ENCODE results near the gene MCF2L. TPM values are rescaled to one million over a fixed set of nuclear protein-coding genes. Genes with fewer than 3 reads are reported as not detected.

The MCF2L gene
- total RNA-seq, 8 experiments from 2014 or later, result 1.2 to 33.9 (median 24.7) TPM

DNA sequence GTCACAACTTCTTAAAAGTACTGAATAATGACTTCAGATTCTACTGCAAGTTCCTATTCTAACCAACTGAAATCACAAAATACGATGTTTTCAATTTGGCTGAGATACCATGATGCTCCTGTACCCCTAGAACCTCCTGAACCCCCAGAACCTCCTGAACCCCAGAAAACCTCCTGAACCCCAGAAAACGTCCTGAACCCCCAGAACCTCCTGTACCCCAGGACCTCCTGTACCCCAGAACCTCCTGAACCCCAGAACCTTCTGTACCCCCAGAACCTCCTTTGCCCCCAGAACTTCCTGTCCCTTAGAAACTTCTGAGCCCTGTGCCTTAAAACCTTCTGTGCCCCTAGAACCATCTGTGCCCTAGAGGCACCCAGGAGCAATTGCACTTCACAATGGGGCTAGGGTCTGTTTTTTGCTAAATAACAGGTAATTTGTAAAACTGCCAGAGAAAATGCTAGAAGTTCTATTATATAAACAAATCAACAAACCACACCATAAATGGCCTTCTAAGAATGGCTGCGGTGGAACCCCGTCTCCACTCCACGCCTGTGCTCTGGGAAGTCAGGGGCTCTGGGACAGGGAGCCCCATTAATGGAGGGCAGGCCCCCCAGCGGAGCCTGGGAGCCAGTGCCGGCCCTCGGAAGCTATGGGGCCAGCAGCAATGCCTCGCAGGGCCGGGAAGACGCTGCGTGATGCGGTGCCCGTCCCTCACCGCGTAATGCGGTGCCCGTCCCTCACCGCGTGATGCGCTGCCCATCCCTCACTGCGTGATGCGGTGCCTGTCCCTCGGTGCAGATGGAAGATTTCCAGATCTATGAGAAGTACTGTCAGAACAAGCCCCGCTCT is 115.3 kb downstream of the MCF2L start:
- no peak overlapping the region for H3K27ac ChIP-seq
- in situ Hi-C loops (cut with MboI; ENCODE audit: low pct_unique_long_range_greater_than_20kb in 2 of 9, low sequenced_read_pairs in 9 of 9, unreplicated experiment in 9 of 9), result no loop called here
- WGBS, 10 experiments, result 65 to 100% (median 85%) methylated on average over 1 to 17 of the region's 25 CpGs; no CpG with 5 or more reads in 4 of the 10 experiments
- peaks cover 2 to 9% of the 10 kb centered on the region in 2 donors for H3K4me1 ChIP-seq (replicated peaks in 1 of 2)
- no peak overlapping the region for H3K4me3 ChIP-seq
- no peak for ATAC-seq (replicated peaks in 6 of 8)

DNA sequence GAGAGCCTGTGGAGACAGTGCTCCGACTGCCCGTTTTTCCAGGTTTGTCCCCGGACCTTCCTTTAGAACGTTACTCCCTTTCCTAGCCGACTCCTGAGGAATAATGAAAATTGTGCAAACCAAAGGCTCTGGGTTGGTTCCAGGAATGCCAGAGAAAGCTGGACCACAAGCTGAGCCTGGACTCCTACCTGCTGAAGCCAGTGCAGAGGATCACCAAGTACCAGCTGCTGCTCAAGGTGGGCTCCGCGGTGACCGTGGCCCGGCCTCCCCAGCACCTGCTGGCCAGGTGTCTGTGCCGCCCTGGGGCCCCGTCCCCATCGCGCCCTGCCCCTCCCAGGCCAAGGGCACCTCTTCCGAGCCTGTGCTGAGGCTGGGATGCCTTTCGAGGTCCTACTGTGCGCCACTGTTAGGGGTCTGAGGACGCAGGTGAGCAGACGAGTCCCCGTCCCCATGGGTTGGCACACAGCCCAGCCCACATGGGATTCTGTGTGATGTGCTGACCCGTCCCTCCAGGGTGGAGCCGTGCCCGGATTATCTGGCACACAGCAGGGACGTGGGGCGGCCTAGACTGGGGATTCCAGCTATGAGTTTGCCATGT is 116.0 kb downstream of the MCF2L start:
- in situ Hi-C loops (cut with MboI; ENCODE audit: low pct_unique_long_range_greater_than_20kb in 2 of 9, low sequenced_read_pairs in 9 of 9, unreplicated experiment in 9 of 9), result no loop called here
- Histone ChIP-seq H3K4me3 (no peak overlapping the region), H3K4me1 (replicated peaks in 1 of 2) (peaks cover 2 to 9% of the 10 kb centered on the region in 2 donors), H3K27ac (no peak overlapping the region)
- ATAC-seq (replicated peaks in 6 of 8), result no peak
- WGBS, 10 experiments, result 41 to 96% (median 75%) methylated on average over 3 to 5 of the region's 24 CpGs; no CpG with 5 or more reads in 6 of the 10 experiments

DNA sequence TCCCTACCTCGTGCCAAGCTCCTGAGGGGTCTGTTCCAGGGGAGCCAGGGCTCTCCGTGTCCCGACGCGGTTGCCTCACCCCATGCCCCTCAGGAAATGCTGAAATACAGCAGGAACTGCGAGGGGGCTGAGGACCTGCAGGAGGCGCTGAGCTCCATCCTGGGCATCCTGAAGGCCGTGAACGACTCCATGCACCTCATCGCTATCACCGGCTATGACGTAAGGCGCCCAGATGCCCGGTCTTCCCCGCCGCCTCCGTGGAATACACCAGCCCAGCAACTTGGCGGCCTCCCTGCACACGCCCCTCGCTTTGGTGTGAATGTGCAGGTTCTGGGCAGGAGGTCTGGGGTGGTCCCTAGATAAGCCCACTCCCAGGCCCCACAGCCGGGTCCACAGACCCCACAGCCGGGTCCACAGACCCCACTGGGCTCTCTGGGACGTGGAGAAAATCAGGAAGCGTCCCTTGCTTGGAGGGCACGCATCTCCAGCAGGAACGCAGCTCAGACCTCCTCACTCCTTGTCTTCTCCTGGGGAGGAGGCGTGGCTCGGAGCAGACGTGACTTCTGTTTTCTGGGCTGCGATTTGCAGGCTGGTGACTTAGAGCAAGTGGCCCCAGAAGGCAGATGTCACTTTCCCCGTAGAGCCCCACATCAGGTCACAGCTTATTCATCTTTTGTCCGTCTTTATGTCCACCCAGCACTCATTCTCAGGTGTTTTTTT is 117.2 kb downstream of the MCF2L start:
- Histone ChIP-seq H3K4me3 (no peak overlapping the region), H3K4me1 (replicated peaks in 1 of 2) (peaks cover 2 to 9% of the 10 kb centered on the region in 2 donors), H3K27ac (no peak overlapping the region)
- no peak for ATAC-seq (replicated peaks in 6 of 8)
- in situ Hi-C loops (cut with MboI; ENCODE audit: low pct_unique_long_range_greater_than_20kb in 2 of 9, low sequenced_read_pairs in 9 of 9, unreplicated experiment in 9 of 9), result no loop called here
- 20 to 95% (median 73%) methylated on average over 1 to 13 of the region's 32 CpGs; no CpG with 5 or more reads in 6 of the 10 experiments for WGBS, 10 experiments

DNA sequence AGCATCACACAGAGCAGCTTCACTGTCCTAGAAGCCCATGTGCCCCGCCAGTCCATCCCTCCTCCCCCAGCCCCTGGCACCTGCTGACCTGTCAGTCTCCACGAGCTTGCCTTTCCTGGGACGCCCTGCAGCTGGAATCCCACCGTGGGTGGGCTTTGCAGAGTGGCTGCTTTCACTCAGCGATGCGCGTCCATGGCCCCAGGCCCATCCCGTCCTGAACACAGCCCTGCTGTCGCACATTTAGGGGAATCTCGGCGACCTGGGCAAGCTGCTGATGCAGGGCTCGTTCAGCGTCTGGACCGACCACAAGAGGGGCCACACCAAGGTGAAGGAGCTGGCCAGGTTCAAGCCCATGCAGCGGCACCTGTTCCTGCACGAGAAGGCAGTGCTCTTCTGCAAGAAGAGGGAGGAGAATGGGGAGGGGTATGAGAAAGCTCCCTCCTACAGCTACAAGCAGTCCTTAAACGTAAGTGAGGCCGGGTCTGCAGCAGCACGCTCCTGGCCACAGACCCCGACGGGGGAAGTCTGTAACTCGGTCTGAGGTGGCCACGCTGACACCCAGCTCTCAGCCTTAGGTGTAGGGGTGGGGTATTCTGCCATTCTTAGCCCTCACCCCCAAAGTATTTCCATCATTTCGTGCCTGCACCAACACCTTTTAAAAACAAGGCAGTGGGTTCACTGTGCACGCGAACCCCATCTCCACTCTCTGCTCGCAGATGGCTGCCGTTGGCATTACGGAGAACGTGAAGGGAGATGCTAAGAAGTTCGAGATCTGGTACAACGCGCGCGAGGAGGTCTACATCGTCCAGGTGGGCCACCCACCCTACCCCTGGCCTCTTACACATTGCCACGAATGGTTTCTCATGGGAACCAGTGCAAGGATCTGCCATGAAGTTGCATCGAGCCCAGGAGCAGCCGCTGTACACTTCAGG is 118.2 kb downstream of the MCF2L start:
- in situ Hi-C loops (cut with MboI; ENCODE audit: low pct_unique_long_range_greater_than_20kb in 2 of 9, low sequenced_read_pairs in 9 of 9, unreplicated experiment in 9 of 9), result no loop called here
- ATAC-seq (replicated peaks in 6 of 8), result no peak
- H3K4me1 ChIP-seq (replicated peaks in 1 of 2), result peaks cover 2 to 9% of the 10 kb centered on the region in 2 donors
- H3K4me3 ChIP-seq, result no peak overlapping the region
- 52 to 100% (median 85%) methylated on average over 1 to 15 of the region's 39 CpGs; no CpG with 5 or more reads in 1 of the 10 experiments for WGBS, 10 experiments
- no peak overlapping the region for H3K27ac ChIP-seq

DNA sequence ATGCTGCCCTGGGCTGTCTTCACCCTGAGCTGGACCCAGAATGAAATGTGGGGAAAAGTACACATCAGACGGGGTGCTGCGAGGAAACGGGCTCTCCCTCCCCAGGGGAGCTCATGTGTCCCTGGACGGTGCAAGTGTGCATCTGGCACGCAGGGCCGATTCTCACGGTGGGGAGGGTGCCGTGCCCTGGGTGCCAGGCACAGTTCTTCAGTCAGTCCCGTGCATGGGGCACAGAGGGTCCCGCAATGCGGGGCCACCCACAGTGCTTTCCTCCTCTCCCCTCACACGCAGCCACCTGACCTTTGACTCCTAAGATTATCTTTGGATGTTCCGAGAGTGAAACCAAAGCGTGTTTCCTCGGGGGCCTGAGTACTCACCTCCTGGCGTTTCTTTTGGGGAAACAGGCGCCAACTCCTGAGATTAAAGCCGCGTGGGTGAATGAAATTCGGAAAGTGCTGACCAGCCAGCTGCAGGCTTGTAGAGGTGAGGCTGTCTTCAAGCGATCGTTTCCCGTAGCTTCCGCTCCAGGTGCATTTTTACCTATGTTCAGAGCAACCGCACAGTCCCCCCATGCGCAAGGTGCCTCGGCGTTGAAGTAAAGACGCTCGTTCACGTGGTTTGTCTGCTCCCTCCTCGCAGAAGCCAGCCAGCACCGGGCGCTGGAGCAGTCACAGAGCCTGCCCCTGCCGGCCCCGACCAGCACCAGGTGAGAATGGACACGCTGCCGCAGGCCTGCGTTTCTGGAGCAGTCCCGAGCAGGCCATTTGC is 119.1 kb downstream of the MCF2L start:
- H3K4me3 ChIP-seq, result no peak overlapping the region
- WGBS, 10 experiments, result 79 to 93% (median 86%) methylated on average over 3 to 24 of the region's 40 CpGs; no CpG with 5 or more reads in 4 of the 10 experiments
- in situ Hi-C loops (cut with MboI; ENCODE audit: low pct_unique_long_range_greater_than_20kb in 2 of 9, low sequenced_read_pairs in 9 of 9, unreplicated experiment in 9 of 9), result no loop called here
- peaks cover 2 to 9% of the 10 kb centered on the region in 2 donors for H3K4me1 ChIP-seq (replicated peaks in 1 of 2)
- H3K27ac ChIP-seq, result no peak overlapping the region
- no peak for ATAC-seq (replicated peaks in 6 of 8)

DNA sequence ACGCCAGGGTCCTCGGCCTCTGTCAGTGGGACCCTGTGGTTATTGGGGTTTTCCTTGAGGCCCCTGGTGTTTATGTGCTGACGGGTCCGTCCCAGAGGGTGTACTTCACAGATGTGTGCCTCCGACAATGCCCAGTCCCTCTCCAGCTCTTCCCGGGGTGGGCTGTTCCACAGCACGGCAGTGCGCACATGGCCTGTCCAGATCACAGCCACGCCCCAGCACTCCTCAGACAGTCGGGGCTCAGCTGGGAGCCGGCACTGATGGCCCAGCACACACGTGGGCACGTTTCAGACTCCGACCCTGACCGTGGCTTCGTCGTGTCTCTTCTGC is 119.6 kb downstream of the MCF2L start:
- H3K4me3 ChIP-seq, result no peak overlapping the region
- peaks cover 2 to 7% of the 10 kb centered on the region in 2 donors for H3K4me1 ChIP-seq (replicated peaks in 1 of 2)
- ATAC-seq (replicated peaks in 6 of 8), result no peak
- H3K27ac ChIP-seq, result no peak overlapping the region
- in situ Hi-C loops (cut with MboI; ENCODE audit: low pct_unique_long_range_greater_than_20kb in 2 of 9, low sequenced_read_pairs in 9 of 9, unreplicated experiment in 9 of 9), result no loop called here
- 40 to 100% (median 83%) methylated on average over 1 to 5 of the region's 17 CpGs; no CpG with 5 or more reads in 2 of the 10 experiments for WGBS, 10 experiments

DNA sequence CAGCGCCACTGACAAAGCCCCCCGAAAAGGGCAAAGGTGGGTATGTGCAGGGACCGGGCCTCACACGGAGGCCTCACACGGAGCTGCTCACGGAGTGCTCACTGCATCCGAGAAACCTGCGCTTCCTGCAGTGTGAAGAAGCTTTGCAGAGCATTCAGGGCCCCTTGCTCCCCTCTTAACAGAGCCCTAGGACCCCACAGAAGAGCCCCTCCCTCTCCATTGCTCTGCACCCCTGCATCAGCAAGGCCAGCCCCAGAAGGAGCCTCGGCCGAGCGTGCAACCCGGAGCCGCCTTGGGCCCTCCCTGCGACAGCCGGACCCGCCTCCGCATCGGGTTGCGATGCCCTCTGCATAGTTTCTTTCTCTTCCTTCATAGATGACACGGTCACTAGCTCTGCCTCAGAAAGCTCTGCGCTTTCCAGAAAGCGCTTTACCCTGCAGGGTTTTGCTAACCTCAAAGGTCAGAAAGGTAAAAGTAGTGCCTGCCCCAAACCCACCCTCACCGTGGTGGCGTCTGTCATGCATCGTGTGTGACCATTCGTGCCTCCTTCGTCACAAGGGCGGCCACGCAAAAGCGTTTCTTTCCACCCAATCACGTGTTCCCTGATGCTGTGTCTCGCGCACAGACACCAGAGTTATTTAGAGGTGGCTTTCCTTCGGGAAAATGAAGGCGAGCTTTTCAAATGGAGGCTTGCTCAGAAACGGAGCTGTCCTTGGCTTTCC is 120.8 kb downstream of the MCF2L start:
- no peak for ATAC-seq (replicated peaks in 6 of 8)
- in situ Hi-C loops (cut with MboI; ENCODE audit: low pct_unique_long_range_greater_than_20kb in 2 of 9, low sequenced_read_pairs in 9 of 9, unreplicated experiment in 9 of 9), result no loop called here
- no peaks in the 10 kb centered on the region for H3K4me1 ChIP-seq (replicated peaks in 1 of 2)
- 40 to 87% (median 68%) methylated on average over 1 to 11 of the region's 36 CpGs; no CpG with 5 or more reads in 2 of the 10 experiments for WGBS, 10 experiments
- H3K4me3 ChIP-seq, result no peak overlapping the region
- no peak overlapping the region for H3K27ac ChIP-seq

DNA sequence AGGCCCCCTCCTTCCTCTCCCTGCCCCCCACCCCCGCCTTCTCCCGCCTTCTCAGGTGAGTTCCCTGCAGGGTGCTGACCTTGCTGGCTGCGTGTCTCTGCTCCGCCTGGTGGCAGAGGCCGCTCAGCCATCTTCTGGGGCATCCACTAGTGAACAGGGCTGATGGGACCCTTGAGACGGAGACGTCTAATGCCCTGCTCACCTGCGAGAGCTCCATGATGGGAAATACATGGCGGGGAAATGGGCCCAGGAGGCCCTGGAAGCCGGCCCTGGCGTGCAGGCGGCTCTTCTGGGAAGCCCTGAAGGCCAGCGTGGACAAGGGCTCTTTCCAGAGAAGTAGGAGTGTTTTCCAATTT is 121.4 kb downstream of the MCF2L start:
- 100% methylated on average over 3 of the region's 13 CpGs; no CpG with 5 or more reads in 9 of the 10 experiments for WGBS, 10 experiments
- no peak for ATAC-seq (replicated peaks in 6 of 8)
- peaks cover 0 to 2% of the 10 kb centered on the region in 2 donors for H3K4me1 ChIP-seq (replicated peaks in 1 of 2)
- in situ Hi-C loops (cut with MboI; ENCODE audit: low pct_unique_long_range_greater_than_20kb in 2 of 9, low sequenced_read_pairs in 9 of 9, unreplicated experiment in 9 of 9), result no loop called here
- H3K27ac ChIP-seq, result no peak overlapping the region
- no peak overlapping the region for H3K4me3 ChIP-seq

DNA sequence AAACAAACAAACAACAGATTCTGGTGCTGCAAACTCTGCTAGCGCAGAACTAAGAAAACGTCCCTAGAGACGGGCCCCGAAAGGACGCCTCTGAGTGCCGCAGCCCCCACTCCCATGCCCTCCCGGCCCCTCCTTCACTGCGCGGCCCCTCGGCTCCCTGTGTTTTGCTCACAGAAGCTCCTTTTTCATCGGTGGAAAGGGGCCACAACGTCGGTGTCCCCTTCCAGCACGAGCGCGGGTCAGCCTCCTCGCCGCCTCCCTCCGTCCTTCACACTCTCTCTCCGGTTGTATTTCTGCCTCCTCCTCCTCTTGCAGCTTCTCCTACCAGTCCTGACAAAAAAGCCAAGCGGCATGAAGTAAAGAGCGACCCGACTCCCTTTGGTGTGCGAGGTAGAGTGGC is 121.8 kb downstream of the MCF2L start:
- no peak overlapping the region for H3K4me3 ChIP-seq
- in situ Hi-C loops (cut with MboI; ENCODE audit: low pct_unique_long_range_greater_than_20kb in 2 of 9, low sequenced_read_pairs in 9 of 9, unreplicated experiment in 9 of 9), result no loop called here
- WGBS, 10 experiments, result 40 to 92% (median 72%) methylated on average over 1 to 10 of the region's 24 CpGs; no CpG with 5 or more reads in 5 of the 10 experiments
- no peak for ATAC-seq (replicated peaks in 6 of 8)
- H3K27ac ChIP-seq, result no peak overlapping the region
- H3K4me1 ChIP-seq (replicated peaks in 1 of 2), result peaks cover 0 to 2% of the 10 kb centered on the region in 2 donors

DNA sequence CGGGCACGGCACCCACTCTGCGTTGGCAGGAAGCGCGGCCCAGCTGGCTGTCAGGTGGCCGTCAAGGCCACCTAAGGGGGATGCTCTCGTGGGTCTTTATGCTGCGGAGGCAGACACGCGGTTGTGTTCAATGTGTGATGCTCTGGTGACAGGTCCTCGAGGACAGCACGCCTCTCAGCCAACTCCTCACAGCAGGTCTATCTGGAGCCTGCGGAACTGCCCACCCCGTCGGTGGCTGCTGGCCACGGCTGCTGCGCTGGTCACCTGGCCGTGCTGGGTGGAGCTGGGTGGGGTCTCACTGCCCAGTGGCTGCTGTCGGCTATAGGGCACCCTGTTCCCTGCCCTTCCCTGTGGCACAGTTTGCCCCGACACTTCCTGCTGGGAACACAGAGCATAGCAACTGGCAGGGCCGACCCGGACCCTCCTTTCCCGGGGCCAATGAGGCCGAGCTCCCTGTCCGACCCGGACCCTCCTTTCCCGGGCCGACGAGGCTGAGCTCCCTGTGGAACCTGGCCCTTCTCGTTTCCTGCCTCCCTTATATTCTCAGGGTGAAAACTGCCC is 122.3 kb downstream of the MCF2L start:
- in situ Hi-C loops (cut with MboI; ENCODE audit: low pct_unique_long_range_greater_than_20kb in 2 of 9, low sequenced_read_pairs in 9 of 9, unreplicated experiment in 9 of 9), result no loop called here
- peak in 2 of 8 experiments; percentile 6 to 8 for ATAC-seq (replicated peaks in 6 of 8)
- Histone ChIP-seq H3K4me1 (replicated peaks in 1 of 2) (peaks cover 0 to 2% of the 10 kb centered on the region in 2 donors), H3K4me3 (no peak overlapping the region), H3K27ac (no peak overlapping the region)
- WGBS, 10 experiments, result 42 to 89% (median 80%) methylated on average over 1 to 11 of the region's 30 CpGs; no CpG with 5 or more reads in 4 of the 10 experiments

Measured in motor neuron (in vitro differentiated cells).